ENCODE measurements around the gene SHROOM3. TPM values are rescaled to one million over a fixed set of nuclear protein-coding genes. Genes with fewer than 3 reads are reported as not detected.

The SHROOM3 gene
- total and polyA plus RNA-seq, 2 of the 13 experiments (the other 11 are each of a cell fraction or from before 2014, with no cell fraction given) = 0.01 TPM; not detected in 1

GRCh38 chr4:76582817-76583087 is 147.7 kb downstream of the SHROOM3 start:
- Histone ChIP-seq H4K20me1 (ENCODE audit: insufficient read depth, low read length) (no peaks in the 10 kb centered on the region), H3K9me3 (ENCODE audit: low read length) (no peaks in the 10 kb centered on the region), H3K4me3 (replicated peaks in 1 of 3; ENCODE audit: insufficient read depth in 1 of 3, low read depth in 2 of 3, low read length in 3 of 3) (no peak overlapping the region), H3K4me1 (ENCODE audit: insufficient read depth, low read length) (0 out of 2 replicates have a peak, but pooled peaks cover 6% of the 10 kb centered on the region), H3K79me2 (ENCODE audit: insufficient read depth, low read length) (no peaks in the 10 kb centered on the region), H3K27ac (ENCODE audit: extremely low read length, insufficient read depth, low read length) (no peak overlapping the region), H3K9ac (ENCODE audit: insufficient read depth, low read depth, low read length) (no peak overlapping the region), H2AFZ (ENCODE audit: low read length) (no peak overlapping the region), H3K27me3 (ENCODE audit: control insufficient read depth in 1 of 2, insufficient read depth in 2 of 2, low read length in 2 of 2) (peaks cover 3 to 15% of the 10 kb centered on the region in 2 experiments; a peak in 4 of 5 replicates), H3K36me3 (replicated peaks in 1 of 2; ENCODE audit: control insufficient read depth in 1 of 2, insufficient read depth in 2 of 2, low read length in 2 of 2) (no peaks in the 10 kb centered on the region), H3K4me2 (ENCODE audit: low read depth, low read length) (no peak overlapping the region)
- DNase-seq (ENCODE audit: low spot score) (no peak), FAIRE-seq (no peak), ATAC-seq (no peak)
- BruUV-seq (replicated peaks) = no TSS peak
- ChIA-PET CTCF (ENCODE audit: low intra/inter-chr PET ratio, low total read pairs) (no interaction called here), POLR2A (no interaction called here)
- TF ChIP-seq SIX4 (CRISPR knock-in tag; IDR thresholded peaks at IDR 0.05) = no peak
- no peak for TF ChIP-seq ZNF333 (CRISPR knock-in tag; IDR thresholded peaks at IDR 0.05; ENCODE audit: borderline replicate concordance)
- no peak for TF ChIP-seq GPN1 (CRISPR knock-in tag; IDR thresholded peaks at IDR 0.05; ENCODE audit: borderline replicate concordance)
- TF ChIP-seq JDP2 (CRISPR knock-in tag; IDR thresholded peaks at IDR 0.05; ENCODE audit: borderline replicate concordance) = no peak
- TF ChIP-seq ATM (IDR thresholded peaks at IDR 0.05; ENCODE audit: borderline replicate concordance) = no peak
- intact Hi-C loops (cut with micrococcal nuclease; ENCODE audit: unreplicated experiment) = no loop called here
- 29% methylated on average over 3 of the region's 3 CpGs for WGBS (ENCODE audit: low lambda C conversion rate)
- in situ Hi-C loops (cut with HindIII; ENCODE audit: extremely low pct_ligation_motif_present, low pct_unique_long_range_greater_than_20kb) = no loop called here

DNA sequence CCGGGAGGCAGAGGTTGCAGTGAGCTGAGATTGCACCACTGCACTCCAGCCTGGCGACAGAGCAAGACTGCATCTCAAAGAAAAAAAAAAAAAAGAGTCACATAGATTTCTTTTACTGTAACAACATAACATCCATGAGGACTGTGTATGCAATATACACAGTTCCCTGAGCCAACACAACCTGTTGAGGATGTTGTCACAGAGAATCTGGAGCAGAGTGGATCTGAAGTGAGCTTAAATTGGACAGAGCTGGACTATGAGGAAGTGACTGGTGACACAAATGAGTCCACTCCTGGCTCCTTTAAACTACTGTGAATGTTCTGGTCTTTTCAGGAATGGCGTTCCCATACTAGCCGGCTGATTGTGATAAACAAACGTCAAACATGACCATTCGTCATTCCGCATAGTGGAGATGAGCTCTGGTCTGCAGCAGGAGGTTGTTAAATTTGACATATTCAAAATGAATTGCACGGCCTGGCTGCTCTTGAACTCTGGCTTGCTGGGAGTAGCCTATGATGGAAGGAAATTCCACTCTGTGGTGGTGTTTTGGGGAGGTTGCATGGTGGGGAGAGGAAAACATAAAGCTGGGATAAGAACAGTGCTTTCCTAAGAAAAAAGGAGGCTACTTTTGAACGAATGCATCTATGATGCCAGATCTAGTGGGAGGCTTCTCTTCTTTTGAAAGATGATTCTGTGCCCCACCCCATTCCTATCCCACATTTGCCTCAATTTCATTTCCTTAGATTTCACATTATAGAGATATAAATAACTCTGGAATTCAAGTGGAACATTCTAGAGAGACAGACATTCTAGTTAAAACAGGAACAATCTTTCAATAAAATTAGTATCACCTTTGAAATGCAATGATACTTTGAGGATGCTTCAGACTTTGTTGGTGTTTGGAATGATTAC is 149.5 kb downstream of the SHROOM3 start:
- no peaks in the 10 kb centered on the region for H3K9me3 ChIP-seq (ENCODE audit: low read length)
- H3K27ac ChIP-seq (ENCODE audit: extremely low read length, insufficient read depth, low read length) = no peak overlapping the region
- no peak for FAIRE-seq
- no peaks in the 10 kb centered on the region for H3K79me2 ChIP-seq (ENCODE audit: insufficient read depth, low read length)
- CTCF ChIA-PET (ENCODE audit: low intra/inter-chr PET ratio, low total read pairs) = no interaction called here
- 0 out of 2 replicates have a peak, but pooled peaks cover 6% of the 10 kb centered on the region for H3K4me1 ChIP-seq (ENCODE audit: insufficient read depth, low read length)
- no peak overlapping the region for H3K4me3 ChIP-seq (replicated peaks in 1 of 3; ENCODE audit: insufficient read depth in 1 of 3, low read depth in 2 of 3, low read length in 3 of 3)
- no peaks in the 10 kb centered on the region for H3K36me3 ChIP-seq (replicated peaks in 1 of 2; ENCODE audit: control insufficient read depth in 1 of 2, insufficient read depth in 2 of 2, low read length in 2 of 2)
- intact Hi-C loops (cut with micrococcal nuclease; ENCODE audit: unreplicated experiment) = no loop called here
- no peak overlapping the region for H3K9ac ChIP-seq (ENCODE audit: insufficient read depth, low read depth, low read length)
- 44% methylated on average over 9 of the region's 9 CpGs for WGBS (ENCODE audit: low lambda C conversion rate)
- no peak for DNase-seq (ENCODE audit: low spot score)
- ATAC-seq = no peak
- BruUV-seq (replicated peaks) = no TSS peak
- H3K27me3 ChIP-seq (ENCODE audit: control insufficient read depth in 1 of 2, insufficient read depth in 2 of 2, low read length in 2 of 2) = peaks cover 3 to 25% of the 10 kb centered on the region in 2 experiments
- no peak overlapping the region for H2AFZ ChIP-seq (ENCODE audit: low read length)
- POLR2A ChIA-PET = no interaction called here
- in situ Hi-C loops (cut with HindIII; ENCODE audit: extremely low pct_ligation_motif_present, low pct_unique_long_range_greater_than_20kb) = no loop called here
- no peak overlapping the region for H3K4me2 ChIP-seq (ENCODE audit: low read depth, low read length)
- H4K20me1 ChIP-seq (ENCODE audit: insufficient read depth, low read length) = no peaks in the 10 kb centered on the region
- TF ChIP-seq ZNF510 (CRISPR knock-in tag; IDR thresholded peaks at IDR 0.05; ENCODE audit: low read depth) (no peak), ONECUT2 (CRISPR knock-in tag; IDR thresholded peaks at IDR 0.05) (no peak), ZNF737 (CRISPR knock-in tag; IDR thresholded peaks at IDR 0.05; ENCODE audit: borderline replicate concordance) (no peak), MAFG (CRISPR knock-in tag; IDR thresholded peaks at IDR 0.05) (no peak), RBFOX2 (IDR thresholded peaks at IDR 0.05; ENCODE audit: low read depth, low read length) (no peak), ZNF335 (CRISPR knock-in tag; IDR thresholded peaks at IDR 0.05) (no peak), EHMT2 (IDR thresholded peaks at IDR 0.05; ENCODE audit: borderline replicate concordance, low read depth, low read length) (no peak), UBTF (CRISPR knock-in tag; IDR thresholded peaks at IDR 0.05) (no peak), ZNF30 (CRISPR knock-in tag; IDR thresholded peaks at IDR 0.05) (no peak), ZNF136 (CRISPR knock-in tag; IDR thresholded peaks at IDR 0.05; ENCODE audit: low read depth) (no peak)
- TF ChIP-seq, protein P1, sequence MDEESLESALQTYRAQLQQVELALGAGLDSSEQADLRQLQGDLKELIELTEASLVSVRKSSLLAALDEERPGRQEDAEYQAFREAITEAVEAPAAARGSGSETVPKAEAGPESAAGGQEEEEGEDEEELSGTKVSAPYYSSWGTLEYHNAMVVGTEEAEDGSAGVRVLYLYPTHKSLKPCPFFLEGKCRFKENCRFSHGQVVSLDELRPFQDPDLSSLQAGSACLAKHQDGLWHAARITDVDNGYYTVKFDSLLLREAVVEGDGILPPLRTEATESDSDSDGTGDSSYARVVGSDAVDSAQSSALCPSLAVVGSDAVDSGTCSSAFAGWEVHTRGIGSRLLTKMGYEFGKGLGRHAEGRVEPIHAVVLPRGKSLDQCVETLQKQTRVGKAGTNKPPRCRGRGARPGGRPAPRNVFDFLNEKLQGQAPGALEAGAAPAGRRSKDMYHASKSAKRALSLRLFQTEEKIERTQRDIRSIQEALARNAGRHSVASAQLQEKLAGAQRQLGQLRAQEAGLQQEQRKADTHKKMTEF (CRISPR knock-in tag; IDR thresholded peaks at IDR 0.05) = no peak

All from HepG2 (cell line).